Type B pancreatic cell (in vitro differentiated cells): ENCODE measurements around the gene ZNF853. TPM values are rescaled to one million over a fixed set of nuclear protein-coding genes. Genes with fewer than 3 reads are reported as not detected.

ENCODE experiments used
- DNase-seq: peaks from one replicate; pipeline ENCODE4 v3.0.0; 2021; ENCODE audit warnings: mixed read lengths; ENCODE audit not compliant: unreplicated experiment; ENCODE audit errors: extremely low spot score
- H3K27ac Mint-ChIP-seq: 2 replicates; pipeline ENCODE4 v1.8.0; 2021; ENCODE audit warnings: mild to moderate bottlenecking, mixed read lengths
- H3K27me3 Mint-ChIP-seq: 2 replicates; pipeline ENCODE4 v1.8.0; 2021; ENCODE audit warnings: mixed read lengths
- H3K36me3 Mint-ChIP-seq: 2 replicates; pipeline ENCODE4 v1.8.0; 2021; ENCODE audit warnings: mixed read lengths
- H3K4me1 Mint-ChIP-seq: one replicate; pipeline ENCODE4 v1.8.0; 2021; ENCODE audit warnings: mixed read lengths; ENCODE audit not compliant: unreplicated experiment
- H3K4me3 Mint-ChIP-seq: 2 replicates; pipeline ENCODE4 v1.8.0; 2021; ENCODE audit warnings: mild to moderate bottlenecking, mixed read lengths
- H3K9me3 Mint-ChIP-seq: 2 replicates; pipeline ENCODE4 v1.8.0; 2021; ENCODE audit warnings: mixed read lengths
- CTCF ChIP-seq: fragments of 200-600 bp; sonication (generic); conservative IDR thresholded peaks from 2 replicates; pipeline ENCODE4 v1.5.0; 2021; ENCODE audit warnings: antibody characterized with exemption, mild to moderate bottlenecking
- total RNA-seq: library from RNA; stranded (reverse); gene quantifications from 2 replicates; pipeline ENCODE4 v1.2.1, GENCODE V29; 2021; ENCODE audit warnings: low replicate concordance

Gene ZNF853
- total RNA-seq, 1 donor from 2014 or later, result 9.2 TPM

GRCh38 chr7:6642239-6642839 is 26.9 kb downstream of the ZNF853 start:
- no peak for TF ChIP-seq CTCF
- H3K36me3 Mint-ChIP-seq, result peaks cover 14% of the 10 kb centered on the region
- no peak overlapping the region for H3K27ac Mint-ChIP-seq
- no peak overlapping the region for H3K4me3 Mint-ChIP-seq
- no peak for DNase-seq
- no peaks in the 10 kb centered on the region for H3K9me3 Mint-ChIP-seq
- no peaks in the 10 kb centered on the region for H3K27me3 Mint-ChIP-seq
- H3K4me1 Mint-ChIP-seq, result peaks cover 17% of the 10 kb centered on the region

GRCh38 chr7:6642861-6643640 is 27.6 kb downstream of the ZNF853 start:
- no peak overlapping the region for H3K27ac Mint-ChIP-seq
- H3K4me3 Mint-ChIP-seq, result no peak overlapping the region
- H3K36me3 Mint-ChIP-seq, result peaks cover 14% of the 10 kb centered on the region
- TF ChIP-seq CTCF, result no peak
- DNase-seq, result no peak
- no peaks in the 10 kb centered on the region for H3K9me3 Mint-ChIP-seq
- H3K27me3 Mint-ChIP-seq, result no peaks in the 10 kb centered on the region
- peaks cover 17% of the 10 kb centered on the region for H3K4me1 Mint-ChIP-seq

- no peak for DNase-seq
- TF ChIP-seq CTCF, result no peak
- Mint-ChIP-seq H3K4me1 (peaks cover 9% of the 10 kb centered on the region), H3K36me3 (peaks cover 12% of the 10 kb centered on the region), H3K9me3 (no peaks in the 10 kb centered on the region), H3K27ac (no peak overlapping the region), H3K4me3 (no peak overlapping the region), H3K27me3 (no peaks in the 10 kb centered on the region)
Measured at GRCh38 chr7:6643915-6644625, 28.7 kb downstream of the ZNF853 start.

- Mint-ChIP-seq H3K27ac (no peak overlapping the region), H3K4me3 (no peak overlapping the region), H3K4me1 (peaks cover 6% of the 10 kb centered on the region), H3K27me3 (no peaks in the 10 kb centered on the region), H3K36me3 (peaks cover 9% of the 10 kb centered on the region), H3K9me3 (no peaks in the 10 kb centered on the region)
- no peak for TF ChIP-seq CTCF
- no peak for DNase-seq
Measured at GRCh38 chr7:6644728-6645127, 29.3 kb downstream of the ZNF853 start.

GRCh38 chr7:6646465-6646864 is 31.1 kb downstream of the ZNF853 start:
- Mint-ChIP-seq H3K4me3 (no peak overlapping the region), H3K27ac (no peak overlapping the region), H3K36me3 (peaks cover 16% of the 10 kb centered on the region), H3K4me1 (no peaks in the 10 kb centered on the region), H3K27me3 (no peaks in the 10 kb centered on the region), H3K9me3 (no peaks in the 10 kb centered on the region)
- DNase-seq, result no peak
- no peak for TF ChIP-seq CTCF
